KBM-7 (cell line): ENCODE results near the gene TCP10L.
"Not testable (repeated sequence)": the region's sequence is repeated elsewhere in the genome, so short reads cannot be mapped to it uniquely, and the experiment has no call there.

Source experiments
- DNase-seq: peaks from one replicate; pipeline ENCODE4 v3.0.0-alpha.2; 2015
- in situ Hi-C: fragments of 300-500 bp; cut with MboI; formaldehyde crosslinking; loops from 2 replicates; pipeline ENCODE4 v1.14.3; 2020; ENCODE audit warnings: low sequenced_read_pairs, low pct_unique_long_range_greater_than_20kb, mixed read lengths

TCP10L gene

DNA sequence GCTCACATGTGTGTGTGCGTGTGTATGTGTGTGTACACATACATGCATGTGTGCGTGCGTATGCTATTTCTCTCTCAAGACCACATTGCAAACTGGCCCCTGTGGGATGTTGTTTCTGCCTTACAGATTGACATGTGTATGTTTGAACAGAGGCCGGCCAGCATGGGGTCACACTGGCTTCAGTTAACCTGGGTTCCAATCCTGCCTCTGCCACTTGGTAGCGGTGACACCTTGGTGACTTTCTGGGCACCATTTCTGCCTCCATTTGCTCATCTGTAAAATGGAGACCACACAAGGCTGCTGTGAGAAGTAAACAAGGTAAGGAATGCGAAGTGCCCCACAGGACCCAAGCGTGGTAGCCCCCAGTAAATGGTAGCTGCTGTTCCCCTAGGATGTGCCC, 51.7 kb downstream of the TCP10L start:
- in situ Hi-C loops: no loop called here
- DNase-seq: no peak

DNA sequence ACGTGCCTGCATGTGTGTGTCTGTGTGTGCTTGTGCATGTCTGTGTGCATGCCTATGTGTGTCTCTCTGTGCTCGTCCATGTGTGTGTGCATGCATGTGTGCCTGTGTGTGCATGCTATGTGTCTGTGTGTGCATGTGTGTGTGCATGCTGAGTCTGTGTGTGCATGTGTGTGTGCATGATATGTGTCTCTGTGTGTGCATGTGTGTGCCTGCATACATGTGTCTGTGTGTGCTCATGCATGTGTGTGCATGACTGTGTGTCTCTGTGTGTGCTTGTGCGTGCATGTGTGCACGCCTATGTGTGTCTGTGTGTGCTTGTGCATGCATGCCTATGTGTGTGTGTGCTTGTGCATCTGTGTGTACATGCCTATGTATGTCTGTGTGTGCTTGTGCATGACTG, 52.3 kb downstream of the TCP10L start:
- DNase-seq: no peak
- in situ Hi-C loops: no loop called here

DNA sequence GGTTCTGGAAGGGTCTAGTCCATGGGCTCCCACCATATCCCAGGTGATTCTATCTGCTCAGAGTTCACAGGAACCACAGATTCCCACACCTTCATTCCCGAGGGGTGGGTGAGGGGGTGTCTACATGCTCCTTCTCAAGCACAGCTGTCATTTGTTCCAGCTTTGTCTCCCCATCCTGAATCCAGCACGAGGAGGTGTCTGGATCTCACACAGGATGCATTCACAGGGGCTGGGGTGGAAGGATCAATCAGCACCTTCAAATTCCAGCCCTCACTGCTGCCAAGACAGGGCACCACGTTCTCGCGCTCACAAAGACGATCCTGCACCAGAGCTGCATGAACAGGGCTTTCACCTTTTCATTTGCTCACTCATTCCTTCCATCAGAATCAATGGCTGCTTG, 52.7 kb downstream of the TCP10L start:
- in situ Hi-C loops: no loop called here
- no peak for DNase-seq

DNA sequence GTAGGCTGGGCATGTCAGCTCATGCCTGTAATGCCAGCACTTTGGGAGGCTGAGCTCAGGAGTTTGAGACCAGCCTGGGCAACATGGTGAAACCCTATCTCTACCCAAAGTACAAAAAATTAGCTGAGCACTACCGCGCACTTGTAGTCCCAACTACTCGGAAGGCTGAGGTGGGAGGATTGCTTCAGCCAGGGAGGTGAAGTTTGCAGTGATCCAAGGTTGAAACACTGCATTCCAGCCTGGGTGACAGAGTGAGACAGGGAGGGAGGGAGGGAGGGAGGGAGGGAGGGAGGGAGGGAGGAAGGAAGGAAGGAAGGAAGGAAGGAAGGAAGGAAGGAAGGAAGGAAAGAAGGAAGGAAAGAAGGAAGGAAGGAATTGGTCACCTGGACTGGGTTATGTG, 53.8 kb downstream of the TCP10L start:
- DNase-seq, in situ Hi-C loops: not testable (repeated sequence)

DNA sequence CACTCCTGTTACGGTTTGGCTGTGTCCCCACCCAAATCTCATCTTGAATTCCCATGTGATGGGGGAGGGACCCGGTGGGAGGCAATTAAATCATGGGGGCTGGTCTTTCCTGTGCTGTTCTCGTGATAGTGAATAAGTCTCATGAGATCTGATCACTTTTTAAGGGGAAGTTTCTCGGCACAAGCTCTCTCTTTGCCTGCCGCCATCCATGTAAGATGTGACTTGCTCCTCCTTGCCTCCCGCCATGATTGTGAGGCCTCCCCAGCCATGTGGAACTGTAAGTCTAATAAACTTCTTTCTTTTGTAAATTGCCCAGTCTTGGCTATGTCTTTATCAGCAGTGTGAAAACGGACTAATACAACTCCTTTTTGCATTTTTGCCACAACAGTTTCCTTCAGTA, 54.5 kb downstream of the TCP10L start:
- in situ Hi-C loops, DNase-seq: not testable (repeated sequence)

DNA sequence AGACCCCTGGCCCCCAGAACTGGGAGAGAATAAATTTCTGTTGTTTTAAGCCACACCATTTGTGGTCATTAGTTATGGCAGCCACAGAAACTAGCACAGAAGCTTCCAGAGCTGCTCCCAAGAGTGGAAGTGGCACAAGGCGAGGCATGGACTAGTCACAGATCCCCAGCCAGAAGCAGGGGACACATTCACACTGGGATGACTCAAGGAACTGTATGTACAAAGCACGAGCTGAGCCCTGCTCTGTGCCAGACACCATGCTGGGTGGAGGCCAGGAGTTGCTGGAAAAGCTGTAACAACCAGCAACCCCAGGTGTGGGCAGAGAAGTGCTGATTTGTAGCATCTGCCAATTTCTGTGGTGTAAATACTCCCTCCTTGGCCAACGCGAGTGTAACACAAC, 55.6 kb downstream of the TCP10L start:
- in situ Hi-C loops: no loop called here
- DNase-seq: no peak

DNA sequence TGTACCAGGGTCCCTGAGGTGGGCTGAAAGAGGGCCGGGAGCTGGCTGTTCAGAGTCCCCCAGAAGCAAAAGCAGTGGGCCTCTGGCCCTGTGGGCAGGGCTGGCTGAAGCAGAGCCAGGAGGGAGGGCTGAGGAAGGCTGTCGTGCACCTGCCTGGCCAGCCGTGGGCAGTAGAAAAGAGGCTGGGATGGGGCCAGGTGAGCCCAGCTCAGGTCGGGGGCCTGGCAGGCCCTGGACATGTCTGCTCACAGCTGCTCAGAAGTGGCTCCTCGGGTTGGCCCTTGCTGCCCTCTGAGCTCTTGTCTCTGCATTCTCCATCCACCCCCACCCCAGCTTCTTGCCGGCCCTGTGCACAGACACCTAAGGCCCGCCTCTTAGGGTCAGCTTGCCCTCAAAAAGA, 60.0 kb downstream of the TCP10L start:
- in situ Hi-C loops: no loop called here
- DNase-seq: no peak

DNA sequence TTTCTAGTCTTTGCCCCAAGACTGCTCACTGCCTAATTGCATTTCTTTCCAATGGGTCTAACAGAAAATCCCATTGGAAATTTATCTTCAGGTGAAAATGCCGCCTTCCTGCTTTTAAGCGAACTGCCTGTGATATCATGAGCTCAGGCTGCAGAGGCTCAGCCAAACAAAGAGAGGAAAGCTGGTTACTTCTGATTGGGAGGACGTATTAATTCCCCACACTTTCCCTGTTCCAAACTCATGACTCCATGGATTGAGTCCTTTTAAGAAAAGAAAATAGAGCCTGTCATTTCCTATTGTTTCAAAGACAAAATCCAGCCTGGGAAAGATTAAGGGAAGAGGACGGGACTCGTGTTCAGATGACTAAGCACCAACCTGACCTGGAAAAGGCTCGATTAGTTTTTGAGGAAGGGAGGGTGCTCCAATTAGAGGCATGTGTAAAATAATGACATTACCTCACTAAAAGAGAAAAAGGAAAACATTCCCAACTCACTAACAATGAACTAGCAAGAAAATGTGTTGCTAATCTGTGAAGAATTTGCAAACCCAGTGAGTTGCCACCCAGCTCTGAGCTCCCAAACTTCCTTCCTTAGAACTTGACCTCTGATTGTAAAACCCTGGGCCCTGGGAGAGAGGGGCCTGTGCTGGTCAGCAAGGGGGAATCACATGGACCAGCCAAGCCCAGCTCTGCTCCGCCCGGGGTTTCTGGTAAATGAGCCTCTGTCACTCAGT, 61.2 kb downstream of the TCP10L start:
- no peak for DNase-seq
- in situ Hi-C loops: no loop called here
